ENCODE results near the gene TBC1D8.

TBC1D8 gene

DNA sequence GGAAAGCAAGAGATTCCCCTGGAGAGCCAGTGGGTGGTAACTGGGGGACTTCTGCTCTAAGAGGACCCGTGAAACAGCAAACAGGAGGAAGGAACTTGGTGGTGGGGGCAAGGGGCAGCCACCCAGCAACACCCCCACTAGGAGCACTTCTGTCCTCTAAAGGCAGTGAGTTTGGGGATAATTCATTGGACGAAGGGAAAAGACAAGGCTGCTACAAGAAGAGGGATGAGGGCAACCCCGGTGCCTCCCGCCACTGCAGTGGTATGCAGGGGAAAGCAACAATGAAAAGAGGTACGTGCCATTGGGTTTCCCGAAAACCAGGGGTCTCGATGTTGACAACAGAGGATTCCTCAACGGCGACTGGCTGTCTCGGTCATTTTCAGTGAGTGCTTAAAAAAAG is 140.0 kb downstream of the TBC1D8 start:
- H3K4me3 ChIP-seq (replicated peaks; ENCODE audit: insufficient read depth, low read length): no peak overlapping the region
- DNase-seq (ENCODE audit: low read depth in 1 of 2, low spot score in 1 of 2): no peak
- TF ChIP-seq, protein P1, sequence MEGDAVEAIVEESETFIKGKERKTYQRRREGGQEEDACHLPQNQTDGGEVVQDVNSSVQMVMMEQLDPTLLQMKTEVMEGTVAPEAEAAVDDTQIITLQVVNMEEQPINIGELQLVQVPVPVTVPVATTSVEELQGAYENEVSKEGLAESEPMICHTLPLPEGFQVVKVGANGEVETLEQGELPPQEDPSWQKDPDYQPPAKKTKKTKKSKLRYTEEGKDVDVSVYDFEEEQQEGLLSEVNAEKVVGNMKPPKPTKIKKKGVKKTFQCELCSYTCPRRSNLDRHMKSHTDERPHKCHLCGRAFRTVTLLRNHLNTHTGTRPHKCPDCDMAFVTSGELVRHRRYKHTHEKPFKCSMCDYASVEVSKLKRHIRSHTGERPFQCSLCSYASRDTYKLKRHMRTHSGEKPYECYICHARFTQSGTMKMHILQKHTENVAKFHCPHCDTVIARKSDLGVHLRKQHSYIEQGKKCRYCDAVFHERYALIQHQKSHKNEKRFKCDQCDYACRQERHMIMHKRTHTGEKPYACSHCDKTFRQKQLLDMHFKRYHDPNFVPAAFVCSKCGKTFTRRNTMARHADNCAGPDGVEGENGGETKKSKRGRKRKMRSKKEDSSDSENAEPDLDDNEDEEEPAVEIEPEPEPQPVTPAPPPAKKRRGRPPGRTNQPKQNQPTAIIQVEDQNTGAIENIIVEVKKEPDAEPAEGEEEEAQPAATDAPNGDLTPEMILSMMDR (IDR thresholded peaks at IDR 0.05; ENCODE audit: insufficient read depth, low read length): no peak
- TF ChIP-seq, protein P2, sequence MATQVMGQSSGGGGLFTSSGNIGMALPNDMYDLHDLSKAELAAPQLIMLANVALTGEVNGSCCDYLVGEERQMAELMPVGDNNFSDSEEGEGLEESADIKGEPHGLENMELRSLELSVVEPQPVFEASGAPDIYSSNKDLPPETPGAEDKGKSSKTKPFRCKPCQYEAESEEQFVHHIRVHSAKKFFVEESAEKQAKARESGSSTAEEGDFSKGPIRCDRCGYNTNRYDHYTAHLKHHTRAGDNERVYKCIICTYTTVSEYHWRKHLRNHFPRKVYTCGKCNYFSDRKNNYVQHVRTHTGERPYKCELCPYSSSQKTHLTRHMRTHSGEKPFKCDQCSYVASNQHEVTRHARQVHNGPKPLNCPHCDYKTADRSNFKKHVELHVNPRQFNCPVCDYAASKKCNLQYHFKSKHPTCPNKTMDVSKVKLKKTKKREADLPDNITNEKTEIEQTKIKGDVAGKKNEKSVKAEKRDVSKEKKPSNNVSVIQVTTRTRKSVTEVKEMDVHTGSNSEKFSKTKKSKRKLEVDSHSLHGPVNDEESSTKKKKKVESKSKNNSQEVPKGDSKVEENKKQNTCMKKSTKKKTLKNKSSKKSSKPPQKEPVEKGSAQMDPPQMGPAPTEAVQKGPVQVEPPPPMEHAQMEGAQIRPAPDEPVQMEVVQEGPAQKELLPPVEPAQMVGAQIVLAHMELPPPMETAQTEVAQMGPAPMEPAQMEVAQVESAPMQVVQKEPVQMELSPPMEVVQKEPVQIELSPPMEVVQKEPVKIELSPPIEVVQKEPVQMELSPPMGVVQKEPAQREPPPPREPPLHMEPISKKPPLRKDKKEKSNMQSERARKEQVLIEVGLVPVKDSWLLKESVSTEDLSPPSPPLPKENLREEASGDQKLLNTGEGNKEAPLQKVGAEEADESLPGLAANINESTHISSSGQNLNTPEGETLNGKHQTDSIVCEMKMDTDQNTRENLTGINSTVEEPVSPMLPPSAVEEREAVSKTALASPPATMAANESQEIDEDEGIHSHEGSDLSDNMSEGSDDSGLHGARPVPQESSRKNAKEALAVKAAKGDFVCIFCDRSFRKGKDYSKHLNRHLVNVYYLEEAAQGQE (IDR thresholded peaks at IDR 0.05; ENCODE audit: insufficient replicate concordance, low read depth): no peak
- peak; percentile 17; the same call in 1 of the 2 replicates for TF ChIP-seq POLR2AphosphoS5 (IDR thresholded peaks at IDR 0.05; ENCODE audit: low read depth)
- TF ChIP-seq SPI1 (IDR thresholded peaks at IDR 0.05; ENCODE audit: borderline replicate concordance, low read depth): no peak
- TF ChIP-seq GABPA (IDR thresholded peaks at IDR 0.05; ENCODE audit: low read depth): no peak
- H3K27ac ChIP-seq (replicated peaks): no peak overlapping the region
- H3K27me3 ChIP-seq (ENCODE audit: insufficient read depth, poor library complexity, severe bottlenecking): no peaks in the 10 kb centered on the region

DNA sequence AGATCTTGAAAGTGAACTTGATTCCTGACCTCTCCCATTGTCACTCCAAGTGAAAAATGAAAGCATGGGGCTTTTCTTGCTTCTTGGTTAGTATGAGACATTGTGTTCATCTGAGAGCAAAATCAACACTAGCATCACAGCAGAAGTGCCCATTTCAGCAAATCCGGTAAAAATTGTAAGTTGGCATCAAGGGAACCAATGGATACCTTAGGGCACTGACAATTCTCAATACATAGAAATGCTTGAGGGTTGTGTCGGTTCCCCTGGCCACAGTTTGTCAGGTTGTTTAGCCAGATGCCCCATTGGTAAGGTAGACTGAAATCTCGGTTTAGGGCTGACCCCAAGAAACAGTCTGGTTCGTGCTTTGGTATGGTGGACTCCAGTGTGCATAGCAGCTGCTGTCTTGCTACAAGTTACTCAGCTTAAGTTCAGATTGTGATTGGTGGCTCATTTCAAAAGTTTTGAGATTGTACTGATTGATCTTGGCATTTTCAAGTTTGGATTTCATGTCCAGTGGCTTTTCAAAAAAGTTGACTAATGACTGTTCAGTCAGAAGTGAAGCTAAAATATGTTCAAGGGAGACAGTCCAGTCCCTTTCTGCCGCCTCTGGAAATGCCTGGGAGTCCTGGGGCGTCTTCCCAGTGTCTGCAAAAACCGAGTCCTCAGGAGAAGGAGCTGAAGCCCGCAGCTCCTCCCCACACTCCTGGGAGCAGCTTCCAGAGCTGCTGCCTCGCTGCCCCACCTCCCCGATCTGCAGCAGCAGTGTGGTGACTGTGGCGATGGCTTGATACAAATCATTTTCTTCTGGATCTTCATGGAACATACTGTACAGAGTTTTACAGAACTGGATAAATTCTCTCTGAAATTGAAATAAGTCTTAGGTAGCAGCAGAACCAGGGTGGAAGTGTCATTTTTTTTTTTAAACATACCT is 143.5 kb downstream of the TBC1D8 start:
- no peak for DNase-seq (ENCODE audit: low read depth in 1 of 2, low spot score in 1 of 2)
- H3K4me3 ChIP-seq (replicated peaks; ENCODE audit: insufficient read depth, low read length): no peak overlapping the region

DNA sequence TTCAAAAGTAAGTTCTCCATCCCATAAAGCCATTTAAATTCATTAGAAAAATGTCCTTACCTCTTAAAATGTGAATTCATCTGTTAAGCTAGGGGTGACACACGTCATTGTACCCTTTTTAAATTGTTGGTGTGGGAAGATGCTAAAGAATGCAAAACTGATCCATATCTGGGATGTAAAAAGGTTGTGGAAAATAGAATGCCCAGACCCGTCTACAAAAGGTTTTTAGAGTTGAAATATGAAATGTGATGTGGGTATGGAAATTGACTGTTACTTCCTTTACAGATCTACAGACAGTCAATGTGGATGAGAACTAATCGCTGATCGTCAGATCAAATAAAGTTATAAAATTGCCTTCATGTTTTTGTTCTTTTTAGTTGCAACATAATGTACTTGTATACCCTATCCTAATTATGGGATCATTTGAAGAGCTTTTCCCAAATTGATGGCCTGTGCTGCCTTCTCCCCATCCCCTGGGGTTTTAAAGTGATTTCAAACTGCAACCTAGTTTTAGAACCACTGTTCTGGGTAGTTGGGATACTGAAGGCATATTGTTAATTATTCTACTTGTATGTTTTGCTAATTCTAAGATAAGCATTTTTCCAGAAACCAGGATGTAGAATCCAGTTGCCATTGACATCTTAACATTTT is 145.0 kb downstream of the TBC1D8 start:
- no peaks in the 10 kb centered on the region for H3K27me3 ChIP-seq (ENCODE audit: insufficient read depth, poor library complexity, severe bottlenecking)
- DNase-seq (ENCODE audit: low read depth in 1 of 2, low spot score in 1 of 2): no peak
- TF ChIP-seq GABPA (IDR thresholded peaks at IDR 0.05; ENCODE audit: low read depth) (no peak), POLR2AphosphoS5 (IDR thresholded peaks at IDR 0.05; ENCODE audit: low read depth) (no peak), SPI1 (IDR thresholded peaks at IDR 0.05; ENCODE audit: borderline replicate concordance, low read depth) (no peak)
- TF ChIP-seq, protein P1 (IDR thresholded peaks at IDR 0.05; ENCODE audit: insufficient read depth, low read length): no peak
- TF ChIP-seq, protein P2 (IDR thresholded peaks at IDR 0.05; ENCODE audit: insufficient replicate concordance, low read depth): no peak
- no peak overlapping the region for H3K27ac ChIP-seq (replicated peaks)
- no peak overlapping the region for H3K4me3 ChIP-seq (replicated peaks; ENCODE audit: insufficient read depth, low read length)

More for the DNA sequence above, 143.5 kb downstream of the TBC1D8 start:
- H3K27me3 ChIP-seq (ENCODE audit: insufficient read depth, poor library complexity, severe bottlenecking): no peaks in the 10 kb centered on the region
- no peak overlapping the region for H3K27ac ChIP-seq (replicated peaks)
- TF ChIP-seq, protein P2 (IDR thresholded peaks at IDR 0.05; ENCODE audit: insufficient replicate concordance, low read depth): no peak
- TF ChIP-seq POLR2AphosphoS5 (IDR thresholded peaks at IDR 0.05; ENCODE audit: low read depth): peak; percentile 74

All from HL-60 (cell line).